HepG2 (cell line): ENCODE measurements around the gene MUC6. TPM values are rescaled to one million over a fixed set of nuclear protein-coding genes. Genes with fewer than 3 reads are reported as not detected.

Source experiments
- ATAC-seq: fragments of 200-7000 bp; cut with Tn5 transposase; 3 replicates; pipeline ENCODE4 v1.9.1; 2020; ENCODE audit warnings: mild to moderate bottlenecking, moderate library complexity
- BruUV-seq: library from RNA; stranded (reverse); fragments of 400-500 nt; replicated peaks from 2 replicates; lab custom pipeline; 2021; lab: Mats Ljungman, UMichigan
- CTCF ChIA-PET: fragments of 300-600 bp; formaldehyde crosslinking; extraction: SDS; loops from one replicate; lab custom pipeline; 2021; ENCODE audit warnings: low total read pairs, inconsistent platforms, low intra/inter-chr PET ratio; lab: Yijun Ruan, JAX
- POLR2A ChIA-PET: fragments of 350-600 bp; sonication (Branson Sonifier 250); formaldehyde crosslinking; loops from one replicate; lab custom pipeline; 2020; ENCODE audit warnings: antibody characterized with exemption, inconsistent platforms; lab: Yijun Ruan, JAX
- DNase-seq: peaks from one replicate; pipeline ENCODE4 v3.0.0-alpha.2; 2015; ENCODE audit warnings: low spot score
- FAIRE-seq: peaks from 3 replicates; lab custom pipeline; 2011; peaks lifted over from hg19 to GRCh38; lab: Jason Lieb, UNC
- H2AFZ ChIP-seq: one replicate; pipeline ENCODE4 v1.6.1; 2011; ENCODE audit warnings: low read length, inconsistent platforms
- H3K27ac ChIP-seq: fragments of 300-600 bp; 3 replicates; pipeline ENCODE4 v1.8.0; 2011; ENCODE audit warnings: mixed run types, mild to moderate bottlenecking, mixed read lengths, low read length, inconsistent platforms; ENCODE audit not compliant: insufficient read depth; ENCODE audit errors: extremely low read length
- H3K27me3 ChIP-seq, 2 experiments: fragments of 200-600 bp in 1 of 2; 2 replicates in 1 of 2; 3 replicates in 1 of 2; pipeline versions ENCODE4 v1.6.0 to v1.8.0; 2011; ENCODE audit warnings: low read length in 2 of 2, mild to moderate bottlenecking in 2 of 2, moderate library complexity in 2 of 2, inconsistent platforms in 1 of 2; ENCODE audit not compliant: insufficient read depth in 2 of 2, control insufficient read depth in 1 of 2
- H3K36me3 ChIP-seq, 2 experiments: fragments of 200-600 bp in 1 of 2; replicated peaks in 1 of 2; 2 replicates in 1 of 2; 3 replicates in 1 of 2; pipeline versions ENCODE4 v1.5.1 to v1.8.0; 2011; ENCODE audit warnings: low read length in 2 of 2, inconsistent platforms in 1 of 2; ENCODE audit not compliant: insufficient read depth in 2 of 2, control insufficient read depth in 1 of 2
- H3K4me1 ChIP-seq: 2 replicates; pipeline ENCODE4 v1.5.1; 2012; ENCODE audit warnings: low read length, inconsistent platforms; ENCODE audit not compliant: insufficient read depth
- H3K4me2 ChIP-seq: 2 replicates; pipeline ENCODE4 v1.6.0; 2011; ENCODE audit warnings: low read depth, low read length, inconsistent platforms
- H3K4me3 ChIP-seq, 3 experiments: fragments of 200-600 bp in 1 of 3; sonication (generic), shearing (Covaris generic) in 1 of 3; replicated peaks in 1 of 3; 2 replicates each; pipeline ENCODE4 v1.5.1; 2011 to 2016; ENCODE audit warnings: low read length in 3 of 3, inconsistent platforms in 2 of 3, low read depth in 2 of 3, mild to moderate bottlenecking in 2 of 3, control low read depth in 1 of 3, mixed read lengths in 1 of 3; ENCODE audit not compliant: insufficient read depth in 1 of 3
- H3K79me2 ChIP-seq: one replicate; pipeline ENCODE4 v1.6.1; 2011; ENCODE audit warnings: low read length, inconsistent platforms; ENCODE audit not compliant: insufficient read depth
- H3K9ac ChIP-seq: 2 replicates; pipeline ENCODE4 v1.6.0; 2011; ENCODE audit warnings: mild to moderate bottlenecking, low read depth, low read length, inconsistent platforms; ENCODE audit not compliant: insufficient read depth
- H3K9me3 ChIP-seq: 2 replicates; pipeline ENCODE4 v1.5.1; 2012; ENCODE audit warnings: mild to moderate bottlenecking, low read length
- H4K20me1 ChIP-seq: 2 replicates; pipeline ENCODE4 v1.6.0; 2011; ENCODE audit warnings: inconsistent platforms, mild to moderate bottlenecking, low read length, moderate library complexity; ENCODE audit not compliant: insufficient read depth
- AGO2 ChIP-seq: fragments of 200-400 bp; formaldehyde crosslinking; optimal IDR thresholded peaks from 2 replicates; pipeline ENCODE3; 2017; ENCODE audit warnings: mild to moderate bottlenecking, low read depth, low read length, moderate library complexity
- CC2D1A ChIP-seq: sonication (generic); formaldehyde crosslinking; IDR thresholded peaks from 2 replicates; pipeline ENCODE4 v1.8.1; 2023; ENCODE audit warnings: mild to moderate bottlenecking, missing genetic modification reagents
- IKZF1 ChIP-seq: fragments of 450-650 bp; IDR thresholded peaks from 2 replicates; pipeline ENCODE4 v1.7.1; 2016
- KDM4B ChIP-seq: sonication (generic); formaldehyde crosslinking; IDR thresholded peaks from 2 replicates; pipeline ENCODE4 v1.4.0; 2020; ENCODE audit warnings: missing genetic modification reagents
- POLR2A ChIP-seq, 2 experiments: IDR thresholded peaks; 2 replicates each; pipeline ENCODE4 v1.6.1; 2011; ENCODE audit warnings: low read depth in 2 of 2, low read length in 2 of 2, mild to moderate bottlenecking in 1 of 2, moderate library complexity in 1 of 2; ENCODE audit not compliant: insufficient read depth in 1 of 2
- POLR2G ChIP-seq: fragments of 200-400 bp; formaldehyde crosslinking; IDR thresholded peaks from 2 replicates; pipeline ENCODE4 v1.6.1; 2018; ENCODE audit warnings: mild to moderate bottlenecking, low read depth, low read length, moderate library complexity
- ZMYM3 ChIP-seq: sonication (generic); formaldehyde crosslinking; IDR thresholded peaks from 2 replicates; pipeline ENCODE4 v1.5.1; 2020; ENCODE audit warnings: mild to moderate bottlenecking, missing genetic modification reagents
- ZNF136 ChIP-seq: sonication (generic); formaldehyde crosslinking; IDR thresholded peaks from 2 replicates; pipeline ENCODE4 v1.8.1; 2022; ENCODE audit warnings: low read depth, mild to moderate bottlenecking, moderate library complexity, missing genetic modification reagents
- ZNF629 ChIP-seq: sonication (generic); formaldehyde crosslinking; conservative IDR thresholded peaks from 2 replicates; pipeline ENCODE4 v1.5.0; 2020; ENCODE audit warnings: missing genetic modification reagents
- WGBS: methylation state at CpG from one replicate; pipeline ENCODE4 v1.1.6; 2017; ENCODE audit warnings: low lambda C conversion rate; 5-methylcytosine and 5-hydroxymethylcytosine counted together
- in situ Hi-C: cut with HindIII; loops from 2 replicates; pipeline ENCODE4 v1.10.0; 2017; ENCODE audit warnings: low pct_unique_long_range_greater_than_20kb; ENCODE audit not compliant: extremely low pct_ligation_motif_present
- intact Hi-C: fragments of 100-400 bp; cut with micrococcal nuclease; formaldehyde crosslinking; loops from one replicate; pipeline ENCODE4 v1.10.0; 2022; ENCODE audit not compliant: unreplicated experiment
- polyA plus RNA-seq, 8 experiments: library from polyadenylated mRNA; depleted of rRNA in 3 of 8; stranded (reverse) in 7 of 8; unstranded in 1 of 8; fragments of >200 nt; fragmentation: Illumina TruSeq in 4 of 8; extraction: Trizol in 4 of 8; gene quantifications; 2 replicates each; pipeline versions ENCODE4 v1.2.1 to v1.2.3, GENCODE V29; 2011 to 2016; ENCODE audit warnings: low read depth in 4 of 8, missing spikeins in 1 of 8, mixed read lengths in 1 of 8; ENCODE audit not compliant: insufficient read depth in 1 of 8
- total RNA-seq, 5 experiments: library from RNA; depleted of rRNA; stranded (reverse); fragments of >200 nt; fragmentation: Illumina TruSeq; extraction: Trizol; gene quantifications; 2 replicates each; pipeline ENCODE4 v1.2.3, GENCODE V29; 2016; ENCODE audit warnings: low read depth in 1 of 5

The MUC6 gene
- total and polyA plus RNA-seq, 2 of the 13 experiments (the other 11 are each of a cell fraction or from before 2014, with no cell fraction given): not detected

GRCh38 chr11:1009991-1010390, 26.5 kb downstream of the MUC6 start:
- no peak overlapping the region for H3K9ac ChIP-seq
- CTCF ChIA-PET: no interaction called here
- 99% methylated on average over 17 of the region's 17 CpGs for WGBS

GRCh38 chr11:1009371-1009770, 27.1 kb downstream of the MUC6 start:
- in situ Hi-C loops (no loop called here), intact Hi-C loops (no loop called here)
- no peaks in the 10 kb centered on the region for H3K79me2 ChIP-seq
- POLR2A ChIA-PET: no interaction called here
- ATAC-seq (no peak), DNase-seq (no peak), FAIRE-seq (no peak)
- H4K20me1 ChIP-seq: no peaks in the 10 kb centered on the region; the same call in 1 of the 2 replicates
- TF ChIP-seq AGO2 (peak; percentile 22), ZNF136 (CRISPR knock-in tag) (no peak), ZMYM3 (no peak), POLR2G (no peak), IKZF1 (no peak), ZNF629 (CRISPR knock-in tag) (no peak), KDM4B (CRISPR knock-in tag) (no peak)
- H3K27ac ChIP-seq: no peak overlapping the region
- H3K4me2 ChIP-seq: no peak overlapping the region
- no peak overlapping the region for H3K9ac ChIP-seq
- WGBS: 93% methylated on average over 33 of the region's 33 CpGs
- CTCF ChIA-PET: no interaction called here
- H3K36me3 ChIP-seq: peaks cover 35 to 60% of the 10 kb centered on the region in 2 experiments
- H3K4me1 ChIP-seq: no peaks in the 10 kb centered on the region
- H2AFZ ChIP-seq: no peak overlapping the region
- H3K27me3 ChIP-seq: no peaks in the 10 kb centered on the region; a peak in 1 of 5 replicates
- H3K9me3 ChIP-seq: no peaks in the 10 kb centered on the region
- no peak overlapping the region for H3K4me3 ChIP-seq
- no TSS peak for BruUV-seq

More at GRCh38 chr11:1009991-1010390, 26.5 kb downstream of the MUC6 start:
- Histone ChIP-seq H3K9me3 (no peaks in the 10 kb centered on the region), H3K79me2 (no peaks in the 10 kb centered on the region), H2AFZ (no peak overlapping the region), H4K20me1 (no peaks in the 10 kb centered on the region; the same call in 1 of the 2 replicates), H3K27ac (no peak overlapping the region), H3K36me3 (peaks cover 33 to 54% of the 10 kb centered on the region in 2 experiments), H3K4me3 (no peak overlapping the region), H3K4me1 (no peaks in the 10 kb centered on the region), H3K27me3 (no peaks in the 10 kb centered on the region), H3K4me2 (no peak overlapping the region)
- DNase-seq (no peak), ATAC-seq (no peak), FAIRE-seq (no peak)
- no TSS peak for BruUV-seq
- intact Hi-C loops: no loop called here
- in situ Hi-C loops: no loop called here
- POLR2A ChIA-PET: no interaction called here
- TF ChIP-seq CC2D1A (CRISPR knock-in tag) (no peak), POLR2A (IDR thresholded peaks at IDR 0.05; ENCODE audit: insufficient read depth in 1 of 2, low read depth in 2 of 2, low read length in 2 of 2) (0 out of 4 replicates have a peak, but pooled peaks of 1 of the 2 experiments have one; percentile 12)
- TF ChIP-seq, all 625 proteins: peak for 1
